Smooth muscle cell (in vitro differentiated cells): ENCODE results near the gene LGALS7B. TPM values are rescaled to one million over a fixed set of nuclear protein-coding genes. Genes with fewer than 3 reads are reported as not detected.
"Not testable (repeated sequence)": the region's sequence is repeated elsewhere in the genome, so short reads cannot be mapped to it uniquely, and the experiment has no call there.

Experiments
- DNase-seq: peaks from one replicate; lab custom pipeline; 2025; ENCODE audit not compliant: unreplicated experiment; lab: John Stamatoyannopoulos, UW
- H2AFZ ChIP-seq: fragments of 200-600 bp; sonication (generic); 2 replicates; pipeline ENCODE4 v1.6.0; 2016; ENCODE audit warnings: antibody characterized with exemption, low read depth, mild to moderate bottlenecking
- H3F3A ChIP-seq: fragments of 200-600 bp; sonication (generic); 2 replicates; pipeline ENCODE4 v1.6.0; 2017; ENCODE audit warnings: antibody characterized with exemption, low read depth
- H3K27ac ChIP-seq: fragments of 200-600 bp; sonication (generic); 2 replicates; pipeline ENCODE4 v1.5.1; 2016; ENCODE audit warnings: low read depth, mild to moderate bottlenecking
- H3K27me3 ChIP-seq: fragments of 200-600 bp; sonication (generic); 2 replicates; pipeline ENCODE4 v1.6.1; 2016; ENCODE audit warnings: low read depth, mild to moderate bottlenecking
- H3K36me3 ChIP-seq: fragments of 200-600 bp; sonication (generic); 2 replicates; pipeline ENCODE4 v1.5.1; 2016; ENCODE audit warnings: low read depth
- H3K4me1 ChIP-seq: fragments of 200-600 bp; sonication (generic); 2 replicates; pipeline ENCODE4 v1.5.1; 2016; ENCODE audit warnings: low read depth
- H3K4me2 ChIP-seq: fragments of 200-600 bp; sonication (generic); 2 replicates; pipeline ENCODE4 v1.6.0; 2016; ENCODE audit warnings: mild to moderate bottlenecking
- H3K4me3 ChIP-seq: fragments of 200-600 bp; sonication (generic); 2 replicates; pipeline ENCODE4 v1.5.1; 2016; ENCODE audit warnings: mild to moderate bottlenecking
- H3K79me2 ChIP-seq: fragments of 200-600 bp; sonication (generic); 2 replicates; pipeline ENCODE4 v1.6.0; 2016; ENCODE audit warnings: low read depth, mild to moderate bottlenecking
- H3K9ac ChIP-seq: fragments of 200-600 bp; sonication (generic); 2 replicates; pipeline ENCODE4 v1.6.0; 2016; ENCODE audit warnings: low read depth
- H3K9me3 ChIP-seq: fragments of 200-600 bp; sonication (generic); replicated peaks from 2 replicates; pipeline ENCODE4 v1.5.1; 2016; ENCODE audit warnings: low read depth
- H4K20me1 ChIP-seq: fragments of 200-600 bp; sonication (generic); 2 replicates; pipeline ENCODE4 v1.6.0; 2016; ENCODE audit warnings: low read depth
- CTCF ChIP-seq: fragments of 200-600 bp; sonication (generic); IDR thresholded peaks from 2 replicates; pipeline ENCODE4 v1.5.1; 2017; ENCODE audit warnings: borderline replicate concordance, mild to moderate bottlenecking, antibody characterized with exemption; ENCODE audit not compliant: insufficient read depth, poor library complexity, severe bottlenecking
- WGBS: methylation state at CpG from one replicate; pipeline ENCODE4 v1.1.7; 2016; ENCODE audit warnings: low lambda C conversion rate; 5-methylcytosine and 5-hydroxymethylcytosine counted together
- polyA plus RNA-seq: library from polyadenylated mRNA; unstranded; fragments of >200 nt; fragmentation: Nextera tagmentation; extraction: Ambion mirVana; gene quantifications from 2 replicates; pipeline ENCODE4 v1.2.1, GENCODE V29; 2016
- total RNA-seq: library from RNA; depleted of rRNA; stranded (reverse); fragments of >200 nt; gene quantifications from 2 replicates; pipeline ENCODE4 v1.2.3, GENCODE V29; 2014

Gene LGALS7B
- total and polyA plus RNA-seq, 2 experiments from 2014 or later = not detected

- 78% methylated on average over 2 of the region's 2 CpGs for WGBS
- H2AFZ ChIP-seq = no peak overlapping the region
- H3K27me3 ChIP-seq = no peaks in the 10 kb centered on the region
These were observed 7.2 kb downstream of the LGALS7B start for GRCh38 chr19:38796154-38796553.

GRCh38 chr19:38797781-38798180 lies 8.8 kb downstream of the LGALS7B start:
- not testable (repeated sequence) for H4K20me1 ChIP-seq, H3K9me3 ChIP-seq, H3F3A ChIP-seq, H3K4me2 ChIP-seq, H3K27ac ChIP-seq, H3K4me3 ChIP-seq, H3K79me2 ChIP-seq, H3K36me3 ChIP-seq, H3K4me1 ChIP-seq, DNase-seq, H2AFZ ChIP-seq, H3K27me3 ChIP-seq, H3K9ac ChIP-seq
- WGBS = 93% methylated on average over 3 of the region's 33 CpGs

More at GRCh38 chr19:38796154-38796553, 7.2 kb downstream of the LGALS7B start:
- no peak for DNase-seq
- Histone ChIP-seq H3K79me2 (no peaks in the 10 kb centered on the region), H3K27ac (no peak overlapping the region), H3K9me3 (no peaks in the 10 kb centered on the region), H3K36me3 (no peaks in the 10 kb centered on the region), H3K4me1 (no peaks in the 10 kb centered on the region), H3K9ac (no peak overlapping the region), H3K4me2 (no peak overlapping the region), H3F3A (no peaks in the 10 kb centered on the region), H4K20me1 (no peaks in the 10 kb centered on the region), H3K4me3 (no peak overlapping the region)
- no peak for TF ChIP-seq CTCF

GRCh38 chr19:38799104-38799503 lies 10.1 kb downstream of the LGALS7B start:
- H3K9me3 ChIP-seq = no peaks in the 10 kb centered on the region
- no peaks in the 10 kb centered on the region for H4K20me1 ChIP-seq
- no peaks in the 10 kb centered on the region for H3K36me3 ChIP-seq
- no peaks in the 10 kb centered on the region for H3K27me3 ChIP-seq
- H2AFZ ChIP-seq = no peak overlapping the region
- no peak overlapping the region for H3K9ac ChIP-seq
- no peaks in the 10 kb centered on the region for H3K4me1 ChIP-seq
- no peak for TF ChIP-seq CTCF
- no peaks in the 10 kb centered on the region for H3F3A ChIP-seq
- no peak overlapping the region for H3K4me2 ChIP-seq
- H3K79me2 ChIP-seq = no peaks in the 10 kb centered on the region
- no peak overlapping the region for H3K4me3 ChIP-seq
- WGBS = 84% methylated on average over 10 of the region's 10 CpGs
- H3K27ac ChIP-seq = peak overlapping the region; percentile 66
- DNase-seq = no peak

- Histone ChIP-seq H3K27ac (peak overlapping the region; percentile 66), H3K9ac (no peak overlapping the region), H3K9me3 (no peaks in the 10 kb centered on the region), H3K27me3 (no peaks in the 10 kb centered on the region), H3K36me3 (no peaks in the 10 kb centered on the region), H3K79me2 (no peaks in the 10 kb centered on the region), H3K4me1 (no peaks in the 10 kb centered on the region), H3K4me2 (no peak overlapping the region), H3K4me3 (no peak overlapping the region), H3F3A (no peaks in the 10 kb centered on the region), H4K20me1 (no peaks in the 10 kb centered on the region), H2AFZ (no peak overlapping the region)
- no peak for DNase-seq
- WGBS = 96% methylated on average over 5 of the region's 5 CpGs
- TF ChIP-seq CTCF = no peak
These were observed 11.8 kb downstream of the LGALS7B start for GRCh38 chr19:38800577-38801347.
